Lower leg skin (tissue), 3 donors: Measurements from ENCODE around the gene MAP3K5.

Experiments used
- CTCF ChIP-seq, 3 donors: fragments of 450-650 bp; IDR thresholded peaks; one replicate each; pipeline ENCODE4 v1.5.1; 2016; ENCODE audit warnings: antibody characterized with exemption in 3 of 3, mild to moderate bottlenecking in 3 of 3, moderate library complexity in 2 of 3
- POLR2A ChIP-seq, 2 donors: fragments of 450-650 bp; IDR thresholded peaks; one replicate each; pipeline ENCODE4 v1.6.1; 2016 to 2017; ENCODE audit warnings: antibody characterized with exemption in 2 of 2, mild to moderate bottlenecking in 1 of 2, moderate library complexity in 1 of 2

GRCh38 chr6:136640132-136640915 is 152.0 kb downstream of the MAP3K5 start:
- TF ChIP-seq POLR2A (IDR thresholded peaks at IDR 0.05), result no peak
- no peak for TF ChIP-seq CTCF (IDR thresholded peaks at IDR 0.05)
